ENCODE measurements around the gene NEK1. TPM values are rescaled to one million over a fixed set of nuclear protein-coding genes. Genes with fewer than 3 reads are reported as not detected.

The NEK1 gene
- polyA plus RNA-seq, 1 donor (not counting 4 experiments of a cell fraction or from before 2014, with no cell fraction given): 7.8 TPM

- no peak overlapping the region for H3K4me3 ChIP-seq (ENCODE audit: control insufficient read depth in 2 of 3, extremely low read depth in 1 of 3, insufficient read depth in 2 of 3, low read depth in 1 of 3, low read length in 3 of 3)
- no peaks in the 10 kb centered on the region for H3K27me3 ChIP-seq (ENCODE audit: control insufficient read depth, extremely low read depth, insufficient read depth, low read length)
- H4K20me1 ChIP-seq (ENCODE audit: control insufficient read depth, extremely low read depth, insufficient read depth, low read length): no peaks in the 10 kb centered on the region
- H3K9me1 ChIP-seq (ENCODE audit: control insufficient read depth, extremely low read depth, insufficient read depth, low read length): no peaks in the 10 kb centered on the region
- peaks cover 8% of the 10 kb centered on the region for H3K4me1 ChIP-seq (ENCODE audit: control insufficient read depth, extremely low read depth, insufficient read depth, low read length)
- dilution Hi-C loops (cut with MboI; ENCODE audit: extremely low pct_ligation_motif_present, low sequenced_read_pairs): no loop called here
- H2AFZ ChIP-seq (ENCODE audit: control insufficient read depth, low read length): no peak overlapping the region
- DNase-seq (ENCODE audit: low read depth, low spot score): no peak
- no peak overlapping the region for H3K4me2 ChIP-seq (ENCODE audit: control insufficient read depth, extremely low read depth, insufficient read depth, low read depth, low read length)
- no peaks in the 10 kb centered on the region for H3K9me3 ChIP-seq (ENCODE audit: control insufficient read depth, low read depth, low read length)
- H3K79me2 ChIP-seq (ENCODE audit: control insufficient read depth, insufficient read depth, low read length): no peaks in the 10 kb centered on the region
- H3K36me3 ChIP-seq (ENCODE audit: control insufficient read depth in 2 of 2, extremely low read depth in 1 of 2, insufficient read depth in 2 of 2, low read length in 2 of 2): peaks cover 0 to 2% of the 10 kb centered on the region in 2 experiments
- no peak overlapping the region for H3K9ac ChIP-seq (ENCODE audit: control insufficient read depth, extremely low read depth, insufficient read depth, low read length)
- no peak for FAIRE-seq
- H3K27ac ChIP-seq (ENCODE audit: control insufficient read depth, insufficient read depth, low read length): no peak overlapping the region
- TF ChIP-seq CTCF (optimal IDR thresholded peaks at IDR 0.05 in 1 of 3, IDR thresholded peaks at IDR 0.05 in 1 of 3, conservative IDR thresholded peaks at IDR 0.05 in 1 of 3; ENCODE audit: extremely low read depth in 1 of 3, insufficient read depth in 2 of 3, low read length in 3 of 3) (no peak), EZH2 (IDR thresholded peaks at IDR 0.05; ENCODE audit: low read length) (no peak)
Observed at GRCh38 chr4:169567916-169568315, 44.5 kb downstream of the NEK1 start.

- Histone ChIP-seq H3K27ac (ENCODE audit: control insufficient read depth, insufficient read depth, low read length) (no peak overlapping the region), H3K79me2 (ENCODE audit: control insufficient read depth, insufficient read depth, low read length) (no peaks in the 10 kb centered on the region), H3K27me3 (ENCODE audit: control insufficient read depth, extremely low read depth, insufficient read depth, low read length) (no peaks in the 10 kb centered on the region), H3K4me1 (ENCODE audit: control insufficient read depth, extremely low read depth, insufficient read depth, low read length) (peaks cover 5% of the 10 kb centered on the region), H3K4me3 (ENCODE audit: control insufficient read depth in 2 of 3, extremely low read depth in 1 of 3, insufficient read depth in 2 of 3, low read depth in 1 of 3, low read length in 3 of 3) (no peak overlapping the region), H3K4me2 (ENCODE audit: control insufficient read depth, extremely low read depth, insufficient read depth, low read depth, low read length) (no peak overlapping the region), H4K20me1 (ENCODE audit: control insufficient read depth, extremely low read depth, insufficient read depth, low read length) (no peaks in the 10 kb centered on the region), H2AFZ (ENCODE audit: control insufficient read depth, low read length) (no peak overlapping the region), H3K9ac (ENCODE audit: control insufficient read depth, extremely low read depth, insufficient read depth, low read length) (no peak overlapping the region), H3K9me3 (ENCODE audit: control insufficient read depth, low read depth, low read length) (no peaks in the 10 kb centered on the region), H3K9me1 (ENCODE audit: control insufficient read depth, extremely low read depth, insufficient read depth, low read length) (no peaks in the 10 kb centered on the region), H3K36me3 (ENCODE audit: control insufficient read depth in 2 of 2, extremely low read depth in 1 of 2, insufficient read depth in 2 of 2, low read length in 2 of 2) (no peaks in the 10 kb centered on the region)
- TF ChIP-seq EZH2 (IDR thresholded peaks at IDR 0.05; ENCODE audit: low read length) (no peak), CTCF (optimal IDR thresholded peaks at IDR 0.05 in 1 of 3, IDR thresholded peaks at IDR 0.05 in 1 of 3, conservative IDR thresholded peaks at IDR 0.05 in 1 of 3; ENCODE audit: extremely low read depth in 1 of 3, insufficient read depth in 2 of 3, low read length in 3 of 3) (peak in 2 of 3 experiments; percentile 42 to 60)
- FAIRE-seq (peak; percentile 9), DNase-seq (ENCODE audit: low read depth, low spot score) (no peak)
- dilution Hi-C loops (cut with MboI; ENCODE audit: extremely low pct_ligation_motif_present, low sequenced_read_pairs): no loop called here
Observed at GRCh38 chr4:169566021-169566818, 46.2 kb downstream of the NEK1 start.

Measured in keratinocyte (primary cell).